H9 (cell line): ENCODE measurements around the gene CADM1. TPM values are rescaled to one million over a fixed set of nuclear protein-coding genes. Genes with fewer than 3 reads are reported as not detected.

Experiments used
- DNase-seq: peaks from one replicate; pipeline ENCODE4 v3.0.0-alpha.2; 2017
- H2AFZ ChIP-seq: one replicate; pipeline ENCODE4 v1.6.1; 2013; ENCODE audit warnings: mild to moderate bottlenecking, low read length, control low read depth, moderate library complexity
- H2AK5ac ChIP-seq: 2 replicates; pipeline ENCODE4 v1.6.1; 2013; ENCODE audit warnings: low read length, control low read depth, mixed read lengths; ENCODE audit not compliant: insufficient read length
- H2BK120ac ChIP-seq: one replicate; pipeline ENCODE4 v1.6.1; 2013; ENCODE audit warnings: low read depth, mild to moderate bottlenecking, low read length, control low read depth, inconsistent platforms; ENCODE audit not compliant: poor library complexity, severe bottlenecking
- H2BK12ac ChIP-seq: 2 replicates; pipeline ENCODE4 v1.6.1; 2013; ENCODE audit warnings: low read length, control low read depth, mixed read lengths, low read depth; ENCODE audit not compliant: insufficient read length
- H2BK15ac ChIP-seq: 2 replicates; pipeline ENCODE4 v1.6.1; 2013; ENCODE audit warnings: low read depth, low read length, control low read depth
- H2BK20ac ChIP-seq: one replicate; pipeline ENCODE4 v1.6.1; 2013; ENCODE audit warnings: low read depth, mild to moderate bottlenecking, low read length, control low read depth, inconsistent platforms; ENCODE audit not compliant: poor library complexity, severe bottlenecking
- H2BK5ac ChIP-seq: 2 replicates; pipeline ENCODE4 v1.6.1; 2013; ENCODE audit warnings: low read length, control low read depth, mixed read lengths; ENCODE audit not compliant: insufficient read length
- H3K14ac ChIP-seq: 2 replicates; pipeline ENCODE4 v1.6.1; 2013; ENCODE audit warnings: low read length, control low read depth; ENCODE audit not compliant: insufficient read depth
- H3K18ac ChIP-seq: 2 replicates; pipeline ENCODE4 v1.6.1; 2013; ENCODE audit warnings: low read depth, mild to moderate bottlenecking, mixed read lengths, low read length, control low read depth; ENCODE audit not compliant: insufficient read length
- H3K23ac ChIP-seq: 2 replicates; pipeline ENCODE4 v1.6.1; 2013; ENCODE audit warnings: low read length, control low read depth, mixed read lengths, low read depth; ENCODE audit not compliant: insufficient read length
- H3K23me2 ChIP-seq: 2 replicates; pipeline ENCODE4 v1.6.1; 2013; ENCODE audit warnings: low read depth, mild to moderate bottlenecking, mixed read lengths, low read length, control low read depth; ENCODE audit not compliant: insufficient read length, poor library complexity, severe bottlenecking
- H3K27ac ChIP-seq: 2 replicates; pipeline ENCODE4 v1.5.1; 2013; ENCODE audit warnings: low read length, control low read depth, mixed read lengths, low read depth; ENCODE audit not compliant: insufficient read length
- H3K27me3 ChIP-seq: 2 replicates; pipeline ENCODE4 v1.6.1; 2013; ENCODE audit warnings: low read length, control low read depth, inconsistent platforms; ENCODE audit not compliant: insufficient read depth
- H3K4ac ChIP-seq: 2 replicates; pipeline ENCODE4 v1.6.1; 2013; ENCODE audit warnings: low read depth, mild to moderate bottlenecking, control low read depth, inconsistent platforms, low read length, moderate library complexity
- H3K4me1 ChIP-seq: 2 replicates; pipeline ENCODE4 v1.6.1; 2013; ENCODE audit warnings: low read length, control low read depth, inconsistent platforms; ENCODE audit not compliant: insufficient read depth
- H3K4me2 ChIP-seq: 2 replicates; pipeline ENCODE4 v1.6.1; 2013; ENCODE audit warnings: low read length, control low read depth, mixed read lengths; ENCODE audit not compliant: insufficient read length, insufficient read depth
- H3K56ac ChIP-seq: 2 replicates; pipeline ENCODE4 v1.6.1; 2013; ENCODE audit warnings: low read depth, mild to moderate bottlenecking, mixed read lengths, low read length, control low read depth; ENCODE audit not compliant: insufficient read length
- H3K79me1 ChIP-seq: 2 replicates; pipeline ENCODE4 v1.6.1; 2013; ENCODE audit warnings: low read depth, mild to moderate bottlenecking, moderate library complexity, low read length, control low read depth, inconsistent platforms; ENCODE audit not compliant: insufficient read depth, poor library complexity, severe bottlenecking
- H3K79me2 ChIP-seq: 2 replicates; pipeline ENCODE4 v1.6.1; 2013; ENCODE audit warnings: low read length, control low read depth, inconsistent platforms; ENCODE audit not compliant: insufficient read depth
- H3K9ac ChIP-seq: 2 replicates; pipeline ENCODE4 v1.6.1; 2013; ENCODE audit warnings: low read length, control low read depth, mixed read lengths; ENCODE audit not compliant: insufficient read length; ENCODE audit errors: extremely low read depth
- H3K9me3 ChIP-seq: one replicate; pipeline ENCODE4 v1.6.1; 2013; ENCODE audit warnings: low read depth, low read length, inconsistent platforms; ENCODE audit not compliant: control insufficient read depth
- H3T11ph ChIP-seq: one replicate; pipeline ENCODE4 v1.6.1; 2013; ENCODE audit warnings: mild to moderate bottlenecking, low read length, control low read depth, inconsistent platforms
- H4K20me1 ChIP-seq: one replicate; pipeline ENCODE4 v1.6.1; 2013; ENCODE audit not compliant: control insufficient read depth, insufficient read length, insufficient read depth
- H4K5ac ChIP-seq: 2 replicates; pipeline ENCODE4 v1.6.1; 2013; ENCODE audit warnings: low read depth, mild to moderate bottlenecking, mixed read lengths, low read length, control low read depth; ENCODE audit not compliant: insufficient read length
- H4K8ac ChIP-seq: replicated peaks from 2 replicates; pipeline ENCODE4 v1.6.1; 2013; ENCODE audit warnings: low read length, control low read depth, mixed read lengths, low read depth; ENCODE audit not compliant: insufficient read length
- H4K91ac ChIP-seq: 2 replicates; pipeline ENCODE4 v1.6.1; 2013; ENCODE audit warnings: low read depth, mild to moderate bottlenecking, moderate library complexity, mixed read lengths, low read length, control low read depth; ENCODE audit not compliant: insufficient read length
- H3K27ac Mint-ChIP-seq, 3 experiments: 2 replicates in 2 of 3; 3 replicates in 1 of 3; pipeline ENCODE4 v1.8.0; 2020 to 2021; ENCODE audit warnings: mixed read lengths in 3 of 3, mild to moderate bottlenecking in 1 of 3, moderate library complexity in 1 of 3
- H3K27me3 Mint-ChIP-seq: 2 replicates; pipeline ENCODE4 v1.8.0; 2021; ENCODE audit warnings: low read depth, mild to moderate bottlenecking, moderate library complexity, mixed read lengths
- H3K36me3 Mint-ChIP-seq, 3 experiments: 2 replicates in 2 of 3; 3 replicates in 1 of 3; pipeline ENCODE4 v1.8.0; 2020 to 2021; ENCODE audit warnings: low read depth in 3 of 3, mixed read lengths in 3 of 3; ENCODE audit not compliant: insufficient read depth in 1 of 3
- H3K4me1 Mint-ChIP-seq, 2 experiments: 2 replicates each; pipeline ENCODE4 v1.8.0; 2020; ENCODE audit warnings: mixed read lengths in 2 of 2
- H3K4me3 Mint-ChIP-seq, 2 experiments: 2 replicates in 1 of 2; 3 replicates in 1 of 2; pipeline ENCODE4 v1.8.0; 2020 to 2021; ENCODE audit warnings: mild to moderate bottlenecking in 2 of 2, mixed read lengths in 2 of 2, moderate library complexity in 1 of 2
- H3K9me3 Mint-ChIP-seq, 2 experiments: 2 replicates in 1 of 2; 3 replicates in 1 of 2; pipeline ENCODE4 v1.8.0; 2020; ENCODE audit warnings: mild to moderate bottlenecking in 2 of 2, mixed read lengths in 2 of 2, moderate library complexity in 1 of 2
- CTCF ChIP-seq: fragments of 200-600 bp; sonication (generic); conservative IDR thresholded peaks from 3 replicates; pipeline ENCODE4 v1.8.0; 2021; ENCODE audit warnings: antibody characterized with exemption, mild to moderate bottlenecking
- WGBS: extraction: QIAGEN DNeasy Blood & Tissue Kit; methylation state at CpG from one replicate; pipeline ENCODE4 v1.1.7; 2013; ENCODE audit warnings: missing lambda C conversion rate, low lambda C conversion rate, mixed read lengths; ENCODE audit not compliant: insufficient read length; ENCODE audit errors: extremely low coverage; 5-methylcytosine and 5-hydroxymethylcytosine counted together
- total RNA-seq: library from RNA; stranded (reverse); gene quantifications from 2 replicates; pipeline ENCODE4 v1.2.1, GENCODE V29; 2021

Gene CADM1
- total RNA-seq, 1 experiment from 2014 or later: 11.9 TPM

- no peak overlapping the region for H2BK15ac ChIP-seq
- H2BK12ac ChIP-seq: no peak overlapping the region
- no peak overlapping the region for H2BK20ac ChIP-seq
- no peaks in the 10 kb centered on the region for H3K79me2 ChIP-seq
- no peaks in the 10 kb centered on the region for H3K9me3 ChIP-seq
- no peak overlapping the region for H2BK5ac ChIP-seq
- no peak overlapping the region for H3K14ac ChIP-seq
- H3K4me3 Mint-ChIP-seq: no peak overlapping the region
- H2BK120ac ChIP-seq: no peak overlapping the region
- H4K91ac ChIP-seq: no peak overlapping the region
- no peak overlapping the region for H2AK5ac ChIP-seq
- peaks cover 7% of the 10 kb centered on the region; the same call in 1 of the 2 replicates for H3K4me1 ChIP-seq
- H3K4ac ChIP-seq: no peak overlapping the region
- no peak overlapping the region for H3K9ac ChIP-seq
- H3K18ac ChIP-seq: no peak overlapping the region
- no peaks in the 10 kb centered on the region for H3K9me3 Mint-ChIP-seq
- no CpG with 5 or more reads among the region's 8 CpGs for WGBS
- H3K56ac ChIP-seq: no peak overlapping the region
- no peak overlapping the region for H3K4me2 ChIP-seq
- DNase-seq: no peak
- no peak overlapping the region for H3K23ac ChIP-seq
- no peak for TF ChIP-seq CTCF
- no peak overlapping the region for H3K27ac ChIP-seq
- H3K27ac Mint-ChIP-seq: no peak overlapping the region
- H3K27me3 Mint-ChIP-seq: no peaks in the 10 kb centered on the region
- H4K5ac ChIP-seq: no peak overlapping the region
- no peaks in the 10 kb centered on the region for H3K79me1 ChIP-seq
- H4K20me1 ChIP-seq: no peaks in the 10 kb centered on the region
- no peak overlapping the region for H4K8ac ChIP-seq
- H3T11ph ChIP-seq: no peak overlapping the region
- no peaks in the 10 kb centered on the region for H3K23me2 ChIP-seq
- H3K27me3 ChIP-seq: no peaks in the 10 kb centered on the region
- peaks cover 0 to 4% (median 0%) of the 10 kb centered on the region in 3 experiments; a peak in 1 of 7 replicates for H3K36me3 Mint-ChIP-seq
- no peak overlapping the region for H2AFZ ChIP-seq
- peaks cover 18 to 20% of the 10 kb centered on the region in 2 experiments for H3K4me1 Mint-ChIP-seq
These were observed 286.4 kb downstream of the CADM1 start for GRCh38 chr11:115217726-115218311.
